Smooth muscle cell (in vitro differentiated cells): ENCODE data around the gene MROH2B. TPM values are rescaled to one million over a fixed set of nuclear protein-coding genes. Genes with fewer than 3 reads are reported as not detected.

Experiments
- DNase-seq: peaks from one replicate; lab custom pipeline; 2025; ENCODE audit not compliant: unreplicated experiment; lab: John Stamatoyannopoulos, UW
- H2AFZ ChIP-seq: fragments of 200-600 bp; sonication (generic); 2 replicates; pipeline ENCODE4 v1.6.0; 2016; ENCODE audit warnings: antibody characterized with exemption, low read depth, mild to moderate bottlenecking
- H3F3A ChIP-seq: fragments of 200-600 bp; sonication (generic); 2 replicates; pipeline ENCODE4 v1.6.0; 2017; ENCODE audit warnings: antibody characterized with exemption, low read depth
- H3K27ac ChIP-seq: fragments of 200-600 bp; sonication (generic); 2 replicates; pipeline ENCODE4 v1.5.1; 2016; ENCODE audit warnings: low read depth, mild to moderate bottlenecking
- H3K27me3 ChIP-seq: fragments of 200-600 bp; sonication (generic); 2 replicates; pipeline ENCODE4 v1.6.1; 2016; ENCODE audit warnings: low read depth, mild to moderate bottlenecking
- H3K36me3 ChIP-seq: fragments of 200-600 bp; sonication (generic); 2 replicates; pipeline ENCODE4 v1.5.1; 2016; ENCODE audit warnings: low read depth
- H3K4me1 ChIP-seq: fragments of 200-600 bp; sonication (generic); 2 replicates; pipeline ENCODE4 v1.5.1; 2016; ENCODE audit warnings: low read depth
- H3K4me2 ChIP-seq: fragments of 200-600 bp; sonication (generic); 2 replicates; pipeline ENCODE4 v1.6.0; 2016; ENCODE audit warnings: mild to moderate bottlenecking
- H3K4me3 ChIP-seq: fragments of 200-600 bp; sonication (generic); 2 replicates; pipeline ENCODE4 v1.5.1; 2016; ENCODE audit warnings: mild to moderate bottlenecking
- H3K79me2 ChIP-seq: fragments of 200-600 bp; sonication (generic); 2 replicates; pipeline ENCODE4 v1.6.0; 2016; ENCODE audit warnings: low read depth, mild to moderate bottlenecking
- H3K9ac ChIP-seq: fragments of 200-600 bp; sonication (generic); 2 replicates; pipeline ENCODE4 v1.6.0; 2016; ENCODE audit warnings: low read depth
- H3K9me3 ChIP-seq: fragments of 200-600 bp; sonication (generic); replicated peaks from 2 replicates; pipeline ENCODE4 v1.5.1; 2016; ENCODE audit warnings: low read depth
- H4K20me1 ChIP-seq: fragments of 200-600 bp; sonication (generic); 2 replicates; pipeline ENCODE4 v1.6.0; 2016; ENCODE audit warnings: low read depth
- WGBS: methylation state at CpG from one replicate; pipeline ENCODE4 v1.1.7; 2016; ENCODE audit warnings: low lambda C conversion rate; 5-methylcytosine and 5-hydroxymethylcytosine counted together
- polyA plus RNA-seq: library from polyadenylated mRNA; unstranded; fragments of >200 nt; fragmentation: Nextera tagmentation; extraction: Ambion mirVana; gene quantifications from 2 replicates; pipeline ENCODE4 v1.2.1, GENCODE V29; 2016
- total RNA-seq: library from RNA; depleted of rRNA; stranded (reverse); fragments of >200 nt; gene quantifications from 2 replicates; pipeline ENCODE4 v1.2.3, GENCODE V29; 2014
- TF ChIP-seq, protein P1 (sequence below): fragments of 200-600 bp; sonication (generic); IDR thresholded peaks from 2 replicates; pipeline ENCODE4 v1.5.1; 2017; ENCODE audit warnings: borderline replicate concordance, mild to moderate bottlenecking, antibody characterized with exemption; ENCODE audit not compliant: insufficient read depth, poor library complexity, severe bottlenecking

The MROH2B gene
- total and polyA plus RNA-seq, 2 experiments from 2014 or later: not detected

DNA sequence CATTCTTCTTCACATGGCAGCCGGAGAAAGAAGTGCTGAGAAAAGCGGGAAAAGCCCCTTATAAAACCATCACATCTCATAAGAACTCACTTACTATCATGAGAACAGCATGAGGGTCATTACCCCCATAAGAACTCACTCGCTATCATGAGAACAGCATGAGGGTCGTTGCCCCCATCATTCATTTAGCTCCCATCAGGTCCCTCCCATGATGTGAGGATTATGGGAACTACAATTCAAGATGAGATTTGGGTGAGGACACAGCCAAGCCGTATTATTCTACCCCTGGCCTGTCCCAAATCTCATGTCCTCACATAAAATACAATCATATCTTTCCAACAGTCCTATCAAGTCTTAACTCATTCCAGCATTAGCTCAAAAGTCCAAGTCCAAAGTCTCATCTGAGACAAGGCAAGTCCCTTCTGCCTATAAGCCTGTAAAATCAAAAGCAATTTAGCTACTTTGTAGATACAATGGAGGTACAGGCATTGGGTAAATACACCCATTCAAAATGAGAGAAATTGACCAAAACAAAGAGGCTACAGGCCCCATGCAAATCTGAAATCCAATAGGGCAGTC, 79.1 kb downstream of the MROH2B start:
- H3K9ac ChIP-seq: no peak overlapping the region
- H3F3A ChIP-seq: peaks cover 10% of the 10 kb centered on the region
- H3K4me2 ChIP-seq: no peak overlapping the region
- 63% methylated on average over 5 of the region's 5 CpGs for WGBS
- no peaks in the 10 kb centered on the region for H3K9me3 ChIP-seq
- TF ChIP-seq, protein P1, sequence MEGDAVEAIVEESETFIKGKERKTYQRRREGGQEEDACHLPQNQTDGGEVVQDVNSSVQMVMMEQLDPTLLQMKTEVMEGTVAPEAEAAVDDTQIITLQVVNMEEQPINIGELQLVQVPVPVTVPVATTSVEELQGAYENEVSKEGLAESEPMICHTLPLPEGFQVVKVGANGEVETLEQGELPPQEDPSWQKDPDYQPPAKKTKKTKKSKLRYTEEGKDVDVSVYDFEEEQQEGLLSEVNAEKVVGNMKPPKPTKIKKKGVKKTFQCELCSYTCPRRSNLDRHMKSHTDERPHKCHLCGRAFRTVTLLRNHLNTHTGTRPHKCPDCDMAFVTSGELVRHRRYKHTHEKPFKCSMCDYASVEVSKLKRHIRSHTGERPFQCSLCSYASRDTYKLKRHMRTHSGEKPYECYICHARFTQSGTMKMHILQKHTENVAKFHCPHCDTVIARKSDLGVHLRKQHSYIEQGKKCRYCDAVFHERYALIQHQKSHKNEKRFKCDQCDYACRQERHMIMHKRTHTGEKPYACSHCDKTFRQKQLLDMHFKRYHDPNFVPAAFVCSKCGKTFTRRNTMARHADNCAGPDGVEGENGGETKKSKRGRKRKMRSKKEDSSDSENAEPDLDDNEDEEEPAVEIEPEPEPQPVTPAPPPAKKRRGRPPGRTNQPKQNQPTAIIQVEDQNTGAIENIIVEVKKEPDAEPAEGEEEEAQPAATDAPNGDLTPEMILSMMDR: no peak
- H3K4me3 ChIP-seq: no peak overlapping the region
- DNase-seq: no peak
- H4K20me1 ChIP-seq: no peaks in the 10 kb centered on the region
- no peaks in the 10 kb centered on the region for H3K4me1 ChIP-seq
- H3K27me3 ChIP-seq: no peaks in the 10 kb centered on the region
- H2AFZ ChIP-seq: peak overlapping the region; percentile 85
- no peaks in the 10 kb centered on the region for H3K79me2 ChIP-seq
- no peaks in the 10 kb centered on the region for H3K36me3 ChIP-seq
- peak overlapping the region; percentile 70 for H3K27ac ChIP-seq

GRCh38 chr5:40991168-40991980, 79.8 kb downstream of the MROH2B start:
- Histone ChIP-seq H3K27ac (peak overlapping the region; percentile 70), H3K9ac (no peak overlapping the region)

DNA sequence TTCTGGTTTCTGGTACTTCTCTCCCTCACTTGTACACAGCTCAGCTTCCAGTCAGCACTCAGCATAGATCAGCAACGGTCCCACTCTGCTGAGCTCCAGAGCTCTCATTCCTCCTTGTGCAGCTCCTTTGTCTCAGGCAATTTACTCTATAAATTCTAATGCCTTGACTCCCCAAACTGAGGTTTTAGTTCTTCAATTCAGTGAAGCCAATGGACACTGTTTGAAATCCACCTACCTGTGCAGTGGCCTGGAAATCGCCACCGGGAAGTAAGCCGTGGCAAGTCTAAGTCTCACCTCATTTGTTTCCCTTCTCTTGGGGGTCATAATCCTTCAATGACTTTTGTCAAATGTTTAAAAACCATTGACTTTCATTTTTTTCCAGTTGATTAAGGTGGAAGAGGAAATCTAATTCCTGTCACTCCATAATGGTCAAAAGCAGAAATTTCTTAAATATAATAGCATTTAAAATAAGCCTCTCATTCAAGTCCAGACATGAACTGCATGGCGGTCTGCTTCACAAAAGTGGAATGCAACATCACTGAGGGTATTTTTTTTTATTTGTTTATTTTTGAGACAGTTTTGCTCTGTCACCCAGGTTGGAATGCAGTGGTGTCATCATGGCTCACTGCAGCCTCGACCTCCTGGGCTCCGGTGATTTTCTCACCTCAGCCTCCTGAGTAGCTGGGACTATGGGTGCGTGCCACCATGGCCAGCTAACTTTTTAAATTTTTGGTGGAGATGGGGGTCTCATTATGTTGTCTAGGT, 82.2 kb downstream of the MROH2B start:
- WGBS: 79% methylated on average over 8 of the region's 8 CpGs
- Histone ChIP-seq H3K27me3 (no peaks in the 10 kb centered on the region), H3K4me3 (no peak overlapping the region), H3K27ac (peak overlapping the region; percentile 56), H3K4me1 (no peaks in the 10 kb centered on the region), H3K4me2 (no peak overlapping the region), H4K20me1 (no peaks in the 10 kb centered on the region), H3K9ac (no peak overlapping the region), H3K9me3 (no peaks in the 10 kb centered on the region), H3K79me2 (no peaks in the 10 kb centered on the region), H2AFZ (peak overlapping the region; percentile 30), H3F3A (peaks cover 10% of the 10 kb centered on the region), H3K36me3 (no peaks in the 10 kb centered on the region)
- TF ChIP-seq, protein P1: no peak
- DNase-seq: no peak

More at GRCh38 chr5:40991168-40991980, 79.8 kb downstream of the MROH2B start:
- no peak for DNase-seq
- 31% methylated on average over 2 of the region's 2 CpGs for WGBS
- H3K9me3 ChIP-seq: no peaks in the 10 kb centered on the region
- H3K27me3 ChIP-seq: no peaks in the 10 kb centered on the region
- H3F3A ChIP-seq: peaks cover 10% of the 10 kb centered on the region
- no peaks in the 10 kb centered on the region for H3K36me3 ChIP-seq
- no peaks in the 10 kb centered on the region for H3K4me1 ChIP-seq
- H3K79me2 ChIP-seq: no peaks in the 10 kb centered on the region
- H3K4me3 ChIP-seq: no peak overlapping the region
- peak overlapping the region; percentile 35 for H3K4me2 ChIP-seq
- TF ChIP-seq, protein P1: no peak
- H2AFZ ChIP-seq: peak overlapping the region; percentile 85
- no peaks in the 10 kb centered on the region for H4K20me1 ChIP-seq
